IPS-18a (cell line): ENCODE measurements around the gene LYPLA2.

Experiments used
- H3K27ac ChIP-seq: one replicate; pipeline ENCODE4 v1.5.1; 2013; ENCODE audit warnings: low read length
- H3K27me3 ChIP-seq: one replicate; pipeline ENCODE4 v1.6.1; 2013; ENCODE audit warnings: mild to moderate bottlenecking, low read length; ENCODE audit not compliant: control insufficient read depth, insufficient read depth
- H3K36me3 ChIP-seq: one replicate; pipeline ENCODE4 v1.6.1; 2013; ENCODE audit warnings: low read depth, low read length; ENCODE audit not compliant: control insufficient read depth
- H3K4me1 ChIP-seq: one replicate; pipeline ENCODE4 v1.6.1; 2013; ENCODE audit warnings: low read depth, low read length; ENCODE audit not compliant: control insufficient read depth
- H3K4me3 ChIP-seq: one replicate; pipeline ENCODE4 v1.5.1; 2013; ENCODE audit warnings: low read length
- H3K9ac ChIP-seq: one replicate; pipeline ENCODE4 v1.6.1; 2013; ENCODE audit warnings: mild to moderate bottlenecking, low read length, moderate library complexity
- H3K9me3 ChIP-seq: one replicate; pipeline ENCODE4 v1.6.1; 2013; ENCODE audit warnings: low read depth, low read length; ENCODE audit not compliant: control insufficient read depth

The LYPLA2 gene

GRCh38 chr1:23790696-23791515 lies at the start of gene LYPLA2:
LYPLA2 (plus strand) TSS chr1:23791145; CDS start chr1:23792683, 1,538 bp downstream.
- no peaks in the 10 kb centered on the region for H3K9me3 ChIP-seq
- H3K4me3 ChIP-seq, result peak within 1 kb of the TSS; percentile 80
- no peaks in the 10 kb centered on the region for H3K27me3 ChIP-seq
- H3K36me3 ChIP-seq, result peaks cover 36% of the 10 kb centered on the region
- H3K27ac ChIP-seq, result peak within 1 kb of the TSS; percentile 43
- peaks cover 3% of the 10 kb centered on the region for H3K4me1 ChIP-seq
- H3K9ac ChIP-seq, result peak within 1 kb of the TSS; percentile 60

- Histone ChIP-seq H3K27ac (no peak overlapping the region), H3K4me3 (no peak overlapping the region), H3K9ac (no peak overlapping the region), H3K4me1 (peaks cover 12% of the 10 kb centered on the region), H3K27me3 (no peaks in the 10 kb centered on the region), H3K9me3 (no peaks in the 10 kb centered on the region), H3K36me3 (no peaks in the 10 kb centered on the region)
Observed at GRCh38 chr1:23741609-23742008, 49.3 kb upstream of the LYPLA2 start.

- peak overlapping the region; percentile 12 for H3K27ac ChIP-seq
- H3K4me1 ChIP-seq, result peaks cover 12% of the 10 kb centered on the region
- peak overlapping the region; percentile 88 for H3K4me3 ChIP-seq
- peaks cover 2% of the 10 kb centered on the region for H3K36me3 ChIP-seq
- H3K27me3 ChIP-seq, result no peaks in the 10 kb centered on the region
- H3K9me3 ChIP-seq, result no peaks in the 10 kb centered on the region
- peak overlapping the region; percentile 63 for H3K9ac ChIP-seq
Observed at GRCh38 chr1:23742670-23743286, 48.2 kb upstream of the LYPLA2 start.

GRCh38 chr1:23743287-23744152 lies 47.4 kb upstream of the LYPLA2 start, which contains the start of gene ELOA:
ELOA (plus strand) TSS chr1:23743471; CDS start chr1:23743504, 33 bp downstream.
- peaks cover 12% of the 10 kb centered on the region for H3K4me1 ChIP-seq
- H3K9ac ChIP-seq, result peak within 1 kb of the TSS; percentile 63
- peaks cover 2% of the 10 kb centered on the region for H3K36me3 ChIP-seq
- H3K4me3 ChIP-seq, result peak within 1 kb of the TSS; percentile 88
- H3K27ac ChIP-seq, result peak within 1 kb of the TSS; percentile 12
- H3K27me3 ChIP-seq, result no peaks in the 10 kb centered on the region
- H3K9me3 ChIP-seq, result no peaks in the 10 kb centered on the region

GRCh38 chr1:23745515-23745914 lies 45.4 kb upstream of the LYPLA2 start:
- Histone ChIP-seq H3K27ac (no peak overlapping the region), H3K9ac (no peak overlapping the region), H3K9me3 (no peaks in the 10 kb centered on the region), H3K36me3 (peaks cover 15% of the 10 kb centered on the region), H3K4me1 (peaks cover 12% of the 10 kb centered on the region), H3K27me3 (no peaks in the 10 kb centered on the region), H3K4me3 (no peak overlapping the region)

- Histone ChIP-seq H3K27ac (no peak overlapping the region), H3K9ac (no peak overlapping the region), H3K4me3 (no peak overlapping the region), H3K4me1 (peaks cover 6% of the 10 kb centered on the region), H3K27me3 (no peaks in the 10 kb centered on the region), H3K9me3 (no peaks in the 10 kb centered on the region), H3K36me3 (peaks cover 40% of the 10 kb centered on the region)
Observed at GRCh38 chr1:23748016-23748415, 42.9 kb upstream of the LYPLA2 start.

GRCh38 chr1:23751050-23751814 lies 39.7 kb upstream of the LYPLA2 start:
- no peaks in the 10 kb centered on the region for H3K9me3 ChIP-seq
- no peak overlapping the region for H3K9ac ChIP-seq
- peaks cover 73% of the 10 kb centered on the region for H3K36me3 ChIP-seq
- H3K27me3 ChIP-seq, result no peaks in the 10 kb centered on the region
- no peak overlapping the region for H3K4me3 ChIP-seq
- H3K27ac ChIP-seq, result no peak overlapping the region
- H3K4me1 ChIP-seq, result no peaks in the 10 kb centered on the region

- peaks cover 78% of the 10 kb centered on the region for H3K36me3 ChIP-seq
- no peak overlapping the region for H3K4me3 ChIP-seq
- no peaks in the 10 kb centered on the region for H3K9me3 ChIP-seq
- no peak overlapping the region for H3K27ac ChIP-seq
- no peaks in the 10 kb centered on the region for H3K27me3 ChIP-seq
- H3K4me1 ChIP-seq, result no peaks in the 10 kb centered on the region
- no peak overlapping the region for H3K9ac ChIP-seq
Observed at GRCh38 chr1:23751815-23752200, 39.1 kb upstream of the LYPLA2 start.

GRCh38 chr1:23752909-23753308 lies 38.0 kb upstream of the LYPLA2 start:
- H3K4me3 ChIP-seq, result no peak overlapping the region
- H3K4me1 ChIP-seq, result no peaks in the 10 kb centered on the region
- H3K27ac ChIP-seq, result no peak overlapping the region
- peaks cover 85% of the 10 kb centered on the region for H3K36me3 ChIP-seq
- H3K27me3 ChIP-seq, result no peaks in the 10 kb centered on the region
- no peak overlapping the region for H3K9ac ChIP-seq
- no peaks in the 10 kb centered on the region for H3K9me3 ChIP-seq

GRCh38 chr1:23756676-23757075 lies 34.3 kb upstream of the LYPLA2 start:
- Histone ChIP-seq H3K9ac (no peak overlapping the region), H3K4me1 (no peaks in the 10 kb centered on the region), H3K27ac (no peak overlapping the region), H3K9me3 (no peaks in the 10 kb centered on the region), H3K36me3 (peaks cover 93% of the 10 kb centered on the region), H3K27me3 (no peaks in the 10 kb centered on the region), H3K4me3 (no peak overlapping the region)

- no peaks in the 10 kb centered on the region for H3K27me3 ChIP-seq
- no peak overlapping the region for H3K27ac ChIP-seq
- no peak overlapping the region for H3K9ac ChIP-seq
- peaks cover 86% of the 10 kb centered on the region for H3K36me3 ChIP-seq
- H3K4me3 ChIP-seq, result no peak overlapping the region
- no peaks in the 10 kb centered on the region for H3K9me3 ChIP-seq
- H3K4me1 ChIP-seq, result no peaks in the 10 kb centered on the region
Observed at GRCh38 chr1:23757812-23758211, 33.1 kb upstream of the LYPLA2 start.
